ENCODE results near the gene TAS2R43.
"Not testable (repeated sequence)": the region's sequence is repeated elsewhere in the genome, so short reads cannot be mapped to it uniquely, and the experiment has no call there.

The TAS2R43 gene

GRCh38 chr12:11059041-11059440 is 33.1 kb downstream of the TAS2R43 start:
- DNase-seq = no peak

- no peak for DNase-seq
Measured at GRCh38 chr12:11055306-11055705, 36.8 kb downstream of the TAS2R43 start.

GRCh38 chr12:11049806-11050531 is 42.1 kb downstream of the TAS2R43 start:
- DNase-seq = not testable (repeated sequence)

- not testable (repeated sequence) for DNase-seq
Measured at GRCh38 chr12:11041366-11041765, 50.7 kb downstream of the TAS2R43 start.
